Neural cell (in vitro differentiated cells): ENCODE measurements around the gene MAP6. TPM values are rescaled to one million over a fixed set of nuclear protein-coding genes. Genes with fewer than 3 reads are reported as not detected.

Source experiments
- H2AFZ ChIP-seq: fragments of 200-600, 300-800 bp; sonication (generic), shearing (Covaris generic); 2 replicates; pipeline ENCODE4 v1.6.0; 2014; ENCODE audit warnings: low read depth, mild to moderate bottlenecking, antibody characterized with exemption, low read length, moderate library complexity
- H3F3A ChIP-seq: fragments of 200-600 bp; shearing (Covaris generic); 2 replicates; pipeline ENCODE4 v1.6.1; 2016; ENCODE audit warnings: mild to moderate bottlenecking, moderate library complexity, mixed read lengths, antibody characterized with exemption, low read length; ENCODE audit not compliant: insufficient read depth, poor library complexity, severe bottlenecking
- H3K27ac ChIP-seq: fragments of 200-600, 300-800 bp; sonication (generic), shearing (Covaris generic); 2 replicates; pipeline ENCODE4 v1.5.1; 2014; ENCODE audit warnings: mild to moderate bottlenecking, low read length, moderate library complexity
- H3K27me3 ChIP-seq: fragments of 300-800, 200-600 bp; sonication (generic), shearing (Covaris generic); 2 replicates; pipeline ENCODE4 v1.6.0; 2014; ENCODE audit warnings: mild to moderate bottlenecking, low read depth, low read length, moderate library complexity; ENCODE audit not compliant: insufficient read depth
- H3K36me3 ChIP-seq: fragments of 300-800, 200-600 bp; sonication (generic), shearing (Covaris generic); 2 replicates; pipeline ENCODE4 v1.5.1; 2014; ENCODE audit warnings: mild to moderate bottlenecking, antibody characterized with exemption, low read length, moderate library complexity; ENCODE audit not compliant: insufficient read depth
- H3K4me2 ChIP-seq: fragments of 300-800, 200-600 bp; sonication (generic), shearing (Covaris generic); 2 replicates; pipeline ENCODE4 v1.6.0; 2014; ENCODE audit warnings: mild to moderate bottlenecking, low read length
- H3K4me3 ChIP-seq: fragments of 300-800, 200-600 bp; sonication (generic), shearing (Covaris generic); 2 replicates; pipeline ENCODE4 v1.5.1; 2014; ENCODE audit warnings: mild to moderate bottlenecking, low read length, moderate library complexity
- H3K79me2 ChIP-seq: fragments of 200-600 bp; shearing (Covaris generic); replicated peaks from 2 replicates; pipeline ENCODE4 v1.6.0; 2014; ENCODE audit warnings: mild to moderate bottlenecking, low read length, moderate library complexity; ENCODE audit not compliant: insufficient read depth
- H3K9ac ChIP-seq: fragments of 300-800, 200-600 bp; sonication (generic), shearing (Covaris generic); 2 replicates; pipeline ENCODE4 v1.6.1; 2016; ENCODE audit warnings: mild to moderate bottlenecking, low read length, mixed read lengths
- H3K9me2 ChIP-seq: fragments of 200-600 bp; shearing (Covaris generic); 2 replicates; pipeline ENCODE4 v1.6.1; 2016; ENCODE audit warnings: mild to moderate bottlenecking, low read length, mixed read lengths; ENCODE audit not compliant: insufficient read depth
- H3K9me3 ChIP-seq: fragments of 200-600, 300-800 bp; sonication (generic), shearing (Covaris generic); 2 replicates; pipeline ENCODE4 v1.6.1; 2016; ENCODE audit warnings: mild to moderate bottlenecking, mixed run types, low read length, moderate library complexity, mixed read lengths
- H4K20me1 ChIP-seq: fragments of 200-600 bp; shearing (Covaris generic); 2 replicates; pipeline ENCODE4 v1.6.1; 2016; ENCODE audit warnings: mild to moderate bottlenecking, mixed run types; ENCODE audit not compliant: insufficient read depth
- CTCF ChIP-seq: fragments of 450-650 bp; IDR thresholded peaks from 2 replicates; pipeline ENCODE4 v1.5.1; 2014; ENCODE audit warnings: antibody characterized with exemption, mild to moderate bottlenecking, moderate library complexity; ENCODE audit not compliant: poor library complexity, severe bottlenecking
- EP300 ChIP-seq: fragments of 450-650 bp; conservative IDR thresholded peaks from 2 replicates; pipeline ENCODE4 v1.6.1; 2014; ENCODE audit warnings: antibody characterized with exemption, mild to moderate bottlenecking, moderate library complexity; ENCODE audit not compliant: poor library complexity, severe bottlenecking
- EZH2 ChIP-seq: fragments of 200-600, 300-800 bp; shearing (Covaris generic), sonication (generic); IDR thresholded peaks from 2 replicates; pipeline ENCODE4 v1.6.1; 2014; ENCODE audit warnings: antibody characterized with exemption, low read length, borderline replicate concordance, mild to moderate bottlenecking; ENCODE audit not compliant: insufficient read depth, poor library complexity, severe bottlenecking
- MXI1 ChIP-seq: fragments of 450-650 bp; conservative IDR thresholded peaks from 2 replicates; pipeline ENCODE4 v1.6.1; 2014; ENCODE audit warnings: antibody characterized with exemption, mild to moderate bottlenecking; ENCODE audit not compliant: poor library complexity, severe bottlenecking
- POLR2AphosphoS5 ChIP-seq: IDR thresholded peaks from 2 replicates; pipeline ENCODE4 v1.6.1; 2012
- RAD21 ChIP-seq: fragments of 450-650 bp; conservative IDR thresholded peaks from 2 replicates; pipeline ENCODE4 v1.6.1; 2014; ENCODE audit warnings: antibody characterized with exemption, mild to moderate bottlenecking, moderate library complexity
- REST ChIP-seq: IDR thresholded peaks from 2 replicates; pipeline ENCODE4 v1.6.1; 2012; ENCODE audit warnings: borderline replicate concordance
- SMC3 ChIP-seq: fragments of 450-650 bp; conservative IDR thresholded peaks from 2 replicates; pipeline ENCODE4 v1.6.1; 2014; ENCODE audit warnings: antibody characterized with exemption, mild to moderate bottlenecking, moderate library complexity; ENCODE audit not compliant: poor library complexity
- TAF1 ChIP-seq: IDR thresholded peaks from 2 replicates; pipeline ENCODE4 v1.6.1; 2012; ENCODE audit warnings: low read depth
- polyA plus RNA-seq: library from polyadenylated mRNA; depleted of rRNA; stranded (reverse); fragments of >200 nt; gene quantifications from 2 replicates; pipeline ENCODE4 v1.2.3, GENCODE V29; 2014

MAP6 gene
- polyA plus RNA-seq, 1 donor from 2014 or later, result 178 TPM

- Histone ChIP-seq H3F3A (peaks cover under 1% of the 10 kb centered on the region), H3K27ac (no peak overlapping the region), H3K79me2 (peaks cover 90% of the 10 kb centered on the region), H3K9ac (no peak overlapping the region), H3K36me3 (no peaks in the 10 kb centered on the region), H3K9me3 (no peaks in the 10 kb centered on the region), H2AFZ (no peak overlapping the region), H3K27me3 (no peaks in the 10 kb centered on the region), H3K9me2 (no peaks in the 10 kb centered on the region), H4K20me1 (no peaks in the 10 kb centered on the region), H3K4me3 (no peak overlapping the region), H3K4me2 (no peak overlapping the region)
- TF ChIP-seq TAF1 (no peak), SMC3 (no peak), REST (no peak), MXI1 (no peak), RAD21 (no peak), POLR2AphosphoS5 (no peak), CTCF (no peak), EP300 (no peak), EZH2 (no peak)
These were observed 35.9 kb downstream of the MAP6 start for GRCh38 chr11:75632962-75633361.

- Histone ChIP-seq H3F3A (peaks cover 3% of the 10 kb centered on the region), H2AFZ (no peak overlapping the region), H3K27ac (peak overlapping the region; percentile 76), H3K4me3 (peak overlapping the region; percentile 46), H4K20me1 (no peaks in the 10 kb centered on the region), H3K79me2 (peaks cover 90% of the 10 kb centered on the region), H3K9me2 (no peaks in the 10 kb centered on the region), H3K27me3 (no peaks in the 10 kb centered on the region), H3K9ac (no peak overlapping the region), H3K36me3 (no peaks in the 10 kb centered on the region), H3K4me2 (no peak overlapping the region), H3K9me3 (no peaks in the 10 kb centered on the region)
- TF ChIP-seq MXI1 (no peak), TAF1 (no peak), EP300 (no peak), POLR2AphosphoS5 (no peak), CTCF (no peak), SMC3 (no peak), REST (no peak), EZH2 (no peak), RAD21 (no peak)
These were observed 36.4 kb downstream of the MAP6 start for GRCh38 chr11:75632450-75632849.
